MCF 10A (cell line): ENCODE data around the gene DIP2A. TPM values are rescaled to one million over a fixed set of nuclear protein-coding genes. Genes with fewer than 3 reads are reported as not detected.
"Not testable (repeated sequence)": the region's sequence is repeated elsewhere in the genome, so short reads cannot be mapped to it uniquely, and the experiment has no call there.

Experiments used
- BruUV-seq: library from RNA; stranded (reverse); fragments of 400-500 nt; replicated peaks from 2 replicates; lab custom pipeline; 2021; lab: Mats Ljungman, UMichigan
- CTCF ChIA-PET: fragments of 300-600 bp; sonication (Branson Sonifier 250); formaldehyde crosslinking; extraction: SDS; loops from one replicate; lab custom pipeline; 2021; ENCODE audit warnings: antibody characterized with exemption, inconsistent platforms; lab: Yijun Ruan, JAX
- POLR2A ChIA-PET: fragments of 300-600, 350-650 bp; sonication (Branson Sonifier 250); formaldehyde crosslinking; extraction: SDS; loops from one replicate; lab custom pipeline; 2020; ENCODE audit warnings: antibody characterized with exemption, inconsistent platforms; lab: Yijun Ruan, JAX
- DNase-seq: peaks from one replicate; pipeline ENCODE4 v3.0.0-alpha.2; 2018; ENCODE audit not compliant: unreplicated experiment
- H3K27ac Mint-ChIP-seq: one replicate; pipeline ENCODE4 v1.8.0; 2022; ENCODE audit warnings: mild to moderate bottlenecking, low read depth, mixed read lengths; ENCODE audit not compliant: unreplicated experiment
- H3K27me3 Mint-ChIP-seq: one replicate; pipeline ENCODE4 v1.8.0; 2022; ENCODE audit warnings: mixed read lengths; ENCODE audit not compliant: insufficient read depth, unreplicated experiment
- H3K36me3 Mint-ChIP-seq: one replicate; pipeline ENCODE4 v1.8.0; 2022; ENCODE audit warnings: mild to moderate bottlenecking, moderate library complexity, mixed read lengths; ENCODE audit not compliant: insufficient read depth, unreplicated experiment
- H3K4me1 Mint-ChIP-seq: one replicate; pipeline ENCODE4 v1.8.0; 2022; ENCODE audit warnings: mixed read lengths; ENCODE audit not compliant: insufficient read depth, unreplicated experiment
- H3K4me3 Mint-ChIP-seq: one replicate; pipeline ENCODE4 v1.8.0; 2022; ENCODE audit warnings: mild to moderate bottlenecking, moderate library complexity, mixed read lengths; ENCODE audit not compliant: unreplicated experiment
- H3K9me3 Mint-ChIP-seq: one replicate; pipeline ENCODE4 v1.8.0; 2022; ENCODE audit warnings: mixed read lengths; ENCODE audit not compliant: unreplicated experiment
- CTCF ChIP-seq: fragments of 200-600 bp; IDR thresholded peaks from one replicate; pipeline ENCODE4 v1.8.0; 2022; ENCODE audit warnings: antibody characterized with exemption, mild to moderate bottlenecking; ENCODE audit not compliant: unreplicated experiment
- intact Hi-C: fragments of 100-400 bp; cut with micrococcal nuclease; formaldehyde crosslinking; loops from 2 replicates; pipeline ENCODE4 v1.14.1; 2022
- total RNA-seq: library from RNA; stranded (reverse); gene quantifications from 2 replicates; pipeline ENCODE4 v1.2.3, GENCODE V29; 2022

DIP2A gene
- total RNA-seq, 1 experiment from 2014 or later: 39.6 TPM

- Mint-ChIP-seq H3K9me3 (no peaks in the 10 kb centered on the region), H3K27me3 (no peaks in the 10 kb centered on the region), H3K36me3 (peaks cover 25% of the 10 kb centered on the region), H3K4me1 (peaks cover 9% of the 10 kb centered on the region), H3K27ac (peak overlapping the region; percentile 78), H3K4me3 (peak overlapping the region; percentile 79)
- CTCF ChIA-PET: interaction anchor here (1.0 kb wide), 1 partner anchor 8 kb away, joined by 3 read pairs; no protein-coding TSS in a partner anchor
- intact Hi-C loops: no loop called here
- POLR2A ChIA-PET: interaction anchor here (0.6 to 4.6 kb wide), 14 partner anchors 9 to 219 kb away, joined by 3 to 43 read pairs (median 4); partner anchors contain the start of gene PRMT2
- no TSS peak for BruUV-seq
- TF ChIP-seq CTCF: no peak
- peak; percentile 37 for DNase-seq
These were observed 843 bp downstream of the DIP2A start for GRCh38 chr21:46459356-46460112.

- no TSS peak for BruUV-seq
- Mint-ChIP-seq H3K9me3 (no peaks in the 10 kb centered on the region), H3K27me3 (no peaks in the 10 kb centered on the region), H3K27ac (no peak overlapping the region), H3K36me3 (peaks cover 17% of the 10 kb centered on the region), H3K4me3 (no peak overlapping the region), H3K4me1 (peaks cover 9% of the 10 kb centered on the region)
- intact Hi-C loops: no loop called here
- TF ChIP-seq CTCF: no peak
- ChIA-PET POLR2A (no interaction called here), CTCF (no interaction called here)
- DNase-seq: no peak
These were observed 3.2 kb downstream of the DIP2A start for GRCh38 chr21:46461909-46462308.

GRCh38 chr21:46465153-46465552 is 6.5 kb downstream of the DIP2A start:
- H3K4me1 Mint-ChIP-seq, BruUV-seq, H3K9me3 Mint-ChIP-seq, intact Hi-C loops, H3K27me3 Mint-ChIP-seq, DNase-seq, H3K4me3 Mint-ChIP-seq, H3K27ac Mint-ChIP-seq: not testable (repeated sequence)
- H3K36me3 Mint-ChIP-seq: peaks cover 23% of the 10 kb centered on the region
- CTCF ChIA-PET: interaction anchor here (0.7 kb wide), 2 partner anchors 34 to 170 kb away, joined by 3 read pairs; partner anchors contain the start of gene PRMT2
- POLR2A ChIA-PET: interaction anchor here (1.5 kb wide), 1 partner anchor 14 kb away, joined by 4 read pairs; no protein-coding TSS in a partner anchor

GRCh38 chr21:46465651-46466050 is 7.0 kb downstream of the DIP2A start:
- Mint-ChIP-seq H3K27me3 (no peaks in the 10 kb centered on the region), H3K4me3 (no peak overlapping the region), H3K4me1 (peaks cover 9% of the 10 kb centered on the region), H3K9me3 (no peaks in the 10 kb centered on the region), H3K27ac (no peak overlapping the region), H3K36me3 (peaks cover 23% of the 10 kb centered on the region)
- DNase-seq: no peak
- ChIA-PET CTCF (interaction anchor here (0.7 kb wide), 2 partner anchors 34 to 170 kb away, joined by 3 read pairs; partner anchors contain the start of gene PRMT2), POLR2A (interaction anchor here (0.8 to 1.5 kb wide), 2 partner anchors 11 to 14 kb away, joined by 3 to 4 read pairs; no protein-coding TSS in a partner anchor)
- no peak for TF ChIP-seq CTCF
- BruUV-seq: no TSS peak
- intact Hi-C loops: no loop called here
